ENCODE data around the gene CDH7.

CDH7 gene

DNA sequence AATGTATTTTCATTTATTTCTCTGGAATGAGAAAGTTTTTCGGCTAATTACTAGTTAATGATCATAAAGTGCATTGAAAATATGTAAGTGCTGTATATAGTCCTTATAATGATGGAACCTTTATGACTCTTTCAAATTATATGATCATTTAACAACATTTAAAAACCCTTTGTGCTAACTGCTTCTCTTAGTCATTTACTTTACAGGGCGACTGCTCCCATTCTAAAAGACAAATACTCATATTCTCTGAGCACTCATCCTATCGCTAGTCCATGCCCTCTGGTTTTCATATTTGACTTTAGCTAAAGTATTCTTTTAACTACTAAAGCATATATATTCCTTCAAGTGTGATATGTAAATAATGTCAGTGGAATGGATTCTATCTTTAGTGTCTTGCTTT, 168.2 kb downstream of the CDH7 start:
- no peak for DNase-seq (ENCODE audit: low spot score)

DNA sequence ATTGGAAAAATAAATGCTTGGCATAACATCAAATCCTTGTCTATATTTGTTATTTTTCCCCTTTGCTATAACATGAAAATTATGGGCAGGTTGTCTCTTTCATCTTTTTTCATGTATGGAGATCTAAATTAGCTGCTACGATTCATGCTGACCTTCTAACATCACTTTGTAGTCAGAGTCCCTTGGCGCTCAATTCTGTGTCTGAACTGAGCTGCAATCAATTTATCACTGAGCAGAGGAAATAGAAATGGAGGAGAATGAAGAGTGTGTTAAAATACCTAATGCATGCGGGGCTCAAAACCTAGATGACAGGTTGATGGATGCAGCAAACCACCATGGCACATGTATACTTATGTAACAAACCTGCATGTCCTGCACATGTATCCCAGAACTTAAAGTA, 168.9 kb downstream of the CDH7 start:
- DNase-seq (ENCODE audit: low spot score), result no peak

- DNase-seq (ENCODE audit: low spot score), result no peak
Measured at GRCh38 chr18:65922103-65922502, 171.3 kb downstream of the CDH7 start.

DNA sequence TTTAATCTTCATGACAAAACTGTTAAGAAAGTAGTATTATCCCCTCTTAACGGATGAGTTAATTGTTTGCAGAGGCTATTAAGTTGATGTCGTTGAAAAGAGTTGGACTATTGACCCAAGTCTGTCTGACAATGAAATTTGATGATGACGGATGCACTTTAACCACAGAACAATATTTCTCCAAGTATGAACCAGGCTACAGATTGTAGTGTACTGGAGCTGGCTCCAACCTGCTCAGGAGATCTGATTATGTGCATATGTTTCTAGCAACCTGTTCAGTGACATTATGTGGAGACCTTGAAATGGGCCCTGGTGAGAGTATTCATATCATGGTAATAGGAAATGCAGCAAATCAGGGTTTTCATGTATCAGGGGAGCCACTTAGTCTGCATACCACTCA, 174.1 kb downstream of the CDH7 start:
- DNase-seq (ENCODE audit: low spot score), result no peak

DNA sequence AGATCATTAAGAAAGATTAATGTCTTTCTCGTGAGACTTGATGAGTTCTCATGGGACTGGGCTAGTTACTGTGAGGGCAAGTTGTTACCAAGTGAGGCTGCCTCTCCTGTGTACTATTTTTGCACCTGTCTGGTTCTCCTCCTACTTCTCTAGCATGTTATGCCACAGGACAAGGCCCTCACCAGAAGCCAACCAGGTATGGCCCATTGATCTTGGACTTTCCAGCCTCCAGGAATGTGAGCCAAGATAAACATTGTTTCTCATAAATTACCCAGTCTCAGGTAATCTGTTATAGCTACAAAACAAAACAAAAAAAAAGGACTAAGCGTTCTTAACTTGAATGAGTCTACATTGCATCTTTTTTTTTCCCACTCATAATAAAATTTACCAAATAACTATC, 184.1 kb downstream of the CDH7 start:
- DNase-seq (ENCODE audit: low spot score), result no peak

DNA sequence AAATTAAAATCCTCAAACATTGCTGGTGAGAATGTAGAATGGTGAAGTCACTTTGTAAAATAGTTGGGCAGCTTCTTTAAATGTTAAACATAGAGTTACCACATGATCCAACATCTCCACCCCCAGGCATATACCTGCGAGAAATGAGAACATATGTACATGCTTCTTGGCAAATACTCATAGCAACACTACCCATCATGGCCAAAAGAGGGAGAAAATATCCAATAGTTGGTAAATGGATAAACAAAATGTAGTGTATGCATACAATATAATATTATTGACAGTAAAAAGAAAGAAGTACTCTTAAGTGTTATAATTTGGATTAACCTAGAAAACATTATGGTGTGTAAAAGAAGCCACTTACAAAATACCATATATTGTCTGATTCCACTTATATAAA, 185.9 kb downstream of the CDH7 start:
- DNase-seq (ENCODE audit: low spot score), result no peak

DNA sequence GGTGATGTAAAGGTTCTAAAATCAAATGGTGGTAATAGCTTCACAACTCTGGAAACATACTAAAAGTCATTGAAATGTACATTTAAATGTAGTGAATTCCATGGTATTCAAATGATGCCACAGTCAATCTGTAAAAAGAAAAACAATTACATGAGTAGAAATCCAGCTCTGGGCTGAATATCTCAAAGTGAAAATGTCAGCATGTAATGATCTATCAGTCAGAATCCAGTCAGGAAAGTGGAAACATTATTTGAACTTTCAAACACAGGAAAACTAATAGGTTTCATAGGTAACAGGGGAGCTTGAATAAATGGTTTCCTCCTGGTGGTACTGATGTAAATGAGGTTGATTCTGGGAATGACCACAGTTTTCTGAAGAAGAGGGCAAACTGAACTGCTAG, 186.4 kb downstream of the CDH7 start:
- DNase-seq (ENCODE audit: low spot score), result no peak

DNA sequence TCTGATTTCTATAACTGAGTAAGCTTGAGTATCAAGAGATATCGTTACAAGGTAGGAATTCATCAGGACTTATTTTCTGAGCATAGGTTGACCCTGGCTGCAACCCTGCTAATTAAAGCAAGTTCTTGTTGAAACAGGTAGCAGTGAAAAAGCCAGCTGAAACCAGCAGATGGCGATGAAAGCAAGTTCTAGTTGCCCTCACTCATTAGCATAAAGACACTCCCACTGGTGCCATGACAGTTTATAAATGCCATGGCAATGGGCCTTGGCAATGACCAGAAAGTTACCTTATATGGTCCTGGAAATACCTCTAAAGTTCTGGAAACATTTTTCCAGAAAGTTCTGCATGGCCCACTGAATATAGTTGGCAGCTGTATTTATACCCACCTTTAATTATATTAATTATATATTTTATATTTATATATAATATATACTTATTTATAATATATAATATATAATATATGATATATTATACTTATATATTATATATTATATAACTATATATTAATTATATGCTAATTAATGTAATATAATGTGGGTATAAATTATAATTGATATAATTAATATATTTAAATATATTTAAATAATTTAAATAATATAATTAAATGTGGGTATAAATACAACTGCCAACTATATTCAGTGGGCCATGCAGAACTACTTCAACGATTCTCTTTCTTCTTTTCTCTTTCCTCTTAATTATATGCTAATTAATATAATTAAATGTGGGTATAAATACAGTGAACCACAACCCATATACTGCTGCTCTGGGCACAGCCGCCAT, 188.0 kb downstream of the CDH7 start:
- peak; percentile 41 for DNase-seq (ENCODE audit: low spot score)
